WTC11 (cell line): Measurements from ENCODE around the gene KDF1. TPM values are rescaled to one million over a fixed set of nuclear protein-coding genes. Genes with fewer than 3 reads are reported as not detected.
A peak's percentile ranks its signal among the peaks of the same experiment; 100 is the strongest.

Experiments used
- AR ChIP-seq: fragments of 250-450 bp; sonication (Bioruptor Pico); IDR thresholded peaks from 2 replicates; pipeline ENCODE4 v1.9.0; 2021; ENCODE audit warnings: mild to moderate bottlenecking
- CTCF ChIP-seq: fragments of 200-600 bp; IDR thresholded peaks from 2 replicates; pipeline ENCODE4 v1.8.0; 2022; ENCODE audit warnings: antibody characterized with exemption
- E2F1 ChIP-seq: sonication (generic); formaldehyde crosslinking; IDR thresholded peaks from 2 replicates; pipeline ENCODE4 v1.8.0; 2022; ENCODE audit warnings: mild to moderate bottlenecking, missing genetic modification reagents
- GABPB1 ChIP-seq: sonication (generic); formaldehyde crosslinking; IDR thresholded peaks from 2 replicates; pipeline ENCODE4 v1.8.1; 2023; ENCODE audit warnings: mild to moderate bottlenecking, missing genetic modification reagents
- IRF1 ChIP-seq: sonication (generic); formaldehyde crosslinking; IDR thresholded peaks from 2 replicates; pipeline ENCODE4 v1.8.0; 2023; ENCODE audit warnings: missing genetic modification reagents
- KAT7 ChIP-seq: sonication (generic); formaldehyde crosslinking; IDR thresholded peaks from 2 replicates; pipeline ENCODE4 v1.8.1; 2023; ENCODE audit warnings: missing genetic modification reagents, mild to moderate bottlenecking, borderline replicate concordance
- MLX ChIP-seq: sonication (generic); formaldehyde crosslinking; IDR thresholded peaks from 2 replicates; pipeline ENCODE4 v1.8.1; 2023; ENCODE audit warnings: mild to moderate bottlenecking, missing genetic modification reagents, moderate library complexity
- MXD4 ChIP-seq: fragments of 250-450 bp; sonication (Bioruptor Pico); IDR thresholded peaks from 2 replicates; pipeline ENCODE4 v1.8.0; 2021; ENCODE audit warnings: mild to moderate bottlenecking, moderate library complexity, borderline replicate concordance
- NFE2L1 ChIP-seq: sonication (generic); formaldehyde crosslinking; IDR thresholded peaks from 2 replicates; pipeline ENCODE4 v1.8.1; 2023; ENCODE audit warnings: missing genetic modification reagents
- NR1H2 ChIP-seq: sonication (generic); formaldehyde crosslinking; IDR thresholded peaks from 2 replicates; pipeline ENCODE4 v1.9.0; 2021; ENCODE audit warnings: mild to moderate bottlenecking, moderate library complexity, missing genetic modification reagents
- NR3C1 ChIP-seq: sonication (generic); formaldehyde crosslinking; conservative IDR thresholded peaks from 2 replicates; pipeline ENCODE4 v1.8.1; 2023; ENCODE audit warnings: low read depth, mild to moderate bottlenecking, missing genetic modification reagents
- SMAD3 ChIP-seq: sonication (generic); formaldehyde crosslinking; IDR thresholded peaks from 2 replicates; pipeline ENCODE4 v1.8.0; 2022; ENCODE audit warnings: missing genetic modification reagents, mild to moderate bottlenecking, borderline replicate concordance
- SP1 ChIP-seq: sonication (generic); formaldehyde crosslinking; conservative IDR thresholded peaks from 2 replicates; pipeline ENCODE4 v1.8.1; 2022; ENCODE audit warnings: missing genetic modification reagents
- TEAD1 ChIP-seq: sonication (generic); formaldehyde crosslinking; IDR thresholded peaks from 2 replicates; pipeline ENCODE4 v1.8.0; 2022; ENCODE audit warnings: mild to moderate bottlenecking, missing genetic modification reagents
- TEAD4 ChIP-seq: sonication (generic); formaldehyde crosslinking; IDR thresholded peaks from 2 replicates; pipeline ENCODE4 v1.8.0; 2022; ENCODE audit warnings: mild to moderate bottlenecking, missing genetic modification reagents
- TP53 ChIP-seq: sonication (generic); formaldehyde crosslinking; IDR thresholded peaks from 2 replicates; pipeline ENCODE4 v1.8.1; 2023; ENCODE audit warnings: mild to moderate bottlenecking, missing genetic modification reagents
- ZNF121 ChIP-seq: sonication (generic); formaldehyde crosslinking; IDR thresholded peaks from 2 replicates; pipeline ENCODE4 v1.8.0; 2023; ENCODE audit warnings: missing genetic modification reagents
- ZNF138 ChIP-seq: sonication (generic); formaldehyde crosslinking; conservative IDR thresholded peaks from 2 replicates; pipeline ENCODE4 v1.8.1; 2022; ENCODE audit warnings: mild to moderate bottlenecking, moderate library complexity, missing genetic modification reagents
- ZNF396 ChIP-seq: fragments of 250-450 bp; sonication (Bioruptor Pico); IDR thresholded peaks from 2 replicates; pipeline ENCODE4 v1.8.0; 2021; ENCODE audit warnings: mild to moderate bottlenecking, moderate library complexity, borderline replicate concordance
- ZNF416 ChIP-seq: fragments of 250-450 bp; sonication (Bioruptor Pico); IDR thresholded peaks from 2 replicates; pipeline ENCODE4 v1.9.0; 2021; ENCODE audit warnings: mild to moderate bottlenecking, inconsistent platforms
- total RNA-seq: library from RNA; stranded (reverse); gene quantifications from 3 replicates; pipeline ENCODE4 v1.2.3, GENCODE V29; 2021
- TF ChIP-seq, protein P1 (sequence below): sonication (generic); formaldehyde crosslinking; IDR thresholded peaks from 2 replicates; pipeline ENCODE4 v1.8.0; 2022; ENCODE audit warnings: mild to moderate bottlenecking, missing genetic modification reagents
- TF ChIP-seq, protein P2 (sequence below): sonication (generic); formaldehyde crosslinking; IDR thresholded peaks from 2 replicates; pipeline ENCODE4 v1.8.0; 2022; ENCODE audit warnings: mild to moderate bottlenecking, missing genetic modification reagents
- TF ChIP-seq, protein P3 (sequence below): sonication (generic); formaldehyde crosslinking; IDR thresholded peaks from 2 replicates; pipeline ENCODE4 v1.8.0; 2023; ENCODE audit warnings: mild to moderate bottlenecking, missing genetic modification reagents
- TF ChIP-seq, protein P4 (sequence below): sonication (generic); formaldehyde crosslinking; IDR thresholded peaks from 2 replicates; pipeline ENCODE4 v1.8.1; 2023; ENCODE audit warnings: mild to moderate bottlenecking, missing genetic modification reagents
- TF ChIP-seq, protein P5 (sequence below): fragments of 250-450 bp; sonication (Bioruptor Pico); IDR thresholded peaks from 2 replicates; pipeline ENCODE4 v1.8.0; 2021; ENCODE audit warnings: mild to moderate bottlenecking

Gene KDF1
- total RNA-seq, 1 experiment from 2014 or later = 19.0 TPM

- TF ChIP-seq ZNF416 = no peak
- no peak for TF ChIP-seq GABPB1
- no peak for TF ChIP-seq MLX (CRISPR knock-in tag)
- no peak for TF ChIP-seq NFE2L1 (CRISPR knock-in tag)
- TF ChIP-seq NR1H2 (CRISPR knock-in tag) = no peak
- TF ChIP-seq, protein P1, sequence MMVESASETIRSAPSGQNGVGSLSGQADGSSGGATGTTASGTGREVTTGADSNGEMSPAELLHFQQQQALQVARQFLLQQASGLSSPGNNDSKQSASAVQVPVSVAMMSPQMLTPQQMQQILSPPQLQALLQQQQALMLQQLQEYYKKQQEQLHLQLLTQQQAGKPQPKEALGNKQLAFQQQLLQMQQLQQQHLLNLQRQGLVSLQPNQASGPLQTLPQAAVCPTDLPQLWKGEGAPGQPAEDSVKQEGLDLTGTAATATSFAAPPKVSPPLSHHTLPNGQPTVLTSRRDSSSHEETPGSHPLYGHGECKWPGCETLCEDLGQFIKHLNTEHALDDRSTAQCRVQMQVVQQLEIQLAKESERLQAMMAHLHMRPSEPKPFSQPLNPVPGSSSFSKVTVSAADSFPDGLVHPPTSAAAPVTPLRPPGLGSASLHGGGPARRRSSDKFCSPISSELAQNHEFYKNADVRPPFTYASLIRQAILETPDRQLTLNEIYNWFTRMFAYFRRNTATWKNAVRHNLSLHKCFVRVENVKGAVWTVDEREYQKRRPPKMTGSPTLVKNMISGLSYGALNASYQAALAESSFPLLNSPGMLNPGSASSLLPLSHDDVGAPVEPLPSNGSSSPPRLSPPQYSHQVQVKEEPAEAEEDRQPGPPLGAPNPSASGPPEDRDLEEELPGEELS (CRISPR knock-in tag) = no peak
- no peak for TF ChIP-seq SP1
- TF ChIP-seq, protein P2, sequence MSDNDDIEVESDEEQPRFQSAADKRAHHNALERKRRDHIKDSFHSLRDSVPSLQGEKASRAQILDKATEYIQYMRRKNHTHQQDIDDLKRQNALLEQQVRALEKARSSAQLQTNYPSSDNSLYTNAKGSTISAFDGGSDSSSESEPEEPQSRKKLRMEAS (CRISPR knock-in tag) = peak; percentile 39; the same call in 1 of the 2 replicates
- TF ChIP-seq, protein P3, sequence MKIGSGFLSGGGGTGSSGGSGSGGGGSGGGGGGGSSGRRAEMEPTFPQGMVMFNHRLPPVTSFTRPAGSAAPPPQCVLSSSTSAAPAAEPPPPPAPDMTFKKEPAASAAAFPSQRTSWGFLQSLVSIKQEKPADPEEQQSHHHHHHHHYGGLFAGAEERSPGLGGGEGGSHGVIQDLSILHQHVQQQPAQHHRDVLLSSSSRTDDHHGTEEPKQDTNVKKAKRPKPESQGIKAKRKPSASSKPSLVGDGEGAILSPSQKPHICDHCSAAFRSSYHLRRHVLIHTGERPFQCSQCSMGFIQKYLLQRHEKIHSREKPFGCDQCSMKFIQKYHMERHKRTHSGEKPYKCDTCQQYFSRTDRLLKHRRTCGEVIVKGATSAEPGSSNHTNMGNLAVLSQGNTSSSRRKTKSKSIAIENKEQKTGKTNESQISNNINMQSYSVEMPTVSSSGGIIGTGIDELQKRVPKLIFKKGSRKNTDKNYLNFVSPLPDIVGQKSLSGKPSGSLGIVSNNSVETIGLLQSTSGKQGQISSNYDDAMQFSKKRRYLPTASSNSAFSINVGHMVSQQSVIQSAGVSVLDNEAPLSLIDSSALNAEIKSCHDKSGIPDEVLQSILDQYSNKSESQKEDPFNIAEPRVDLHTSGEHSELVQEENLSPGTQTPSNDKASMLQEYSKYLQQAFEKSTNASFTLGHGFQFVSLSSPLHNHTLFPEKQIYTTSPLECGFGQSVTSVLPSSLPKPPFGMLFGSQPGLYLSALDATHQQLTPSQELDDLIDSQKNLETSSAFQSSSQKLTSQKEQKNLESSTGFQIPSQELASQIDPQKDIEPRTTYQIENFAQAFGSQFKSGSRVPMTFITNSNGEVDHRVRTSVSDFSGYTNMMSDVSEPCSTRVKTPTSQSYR (CRISPR knock-in tag) = peak; percentile 74
- no peak for TF ChIP-seq NR3C1
- TF ChIP-seq KAT7 (CRISPR knock-in tag) = no peak
- TF ChIP-seq TEAD4 = peak; percentile 76; the same call in 1 of the 2 replicates
- no peak for TF ChIP-seq ZNF138 (CRISPR knock-in tag)
- no peak for TF ChIP-seq E2F1 (CRISPR knock-in tag)
- no peak for TF ChIP-seq CTCF
- no peak for TF ChIP-seq IRF1 (CRISPR knock-in tag)
- TF ChIP-seq TP53 (CRISPR knock-in tag) = no peak
- TF ChIP-seq MXD4 (CRISPR knock-in tag) = no peak
- TF ChIP-seq, protein P4, sequence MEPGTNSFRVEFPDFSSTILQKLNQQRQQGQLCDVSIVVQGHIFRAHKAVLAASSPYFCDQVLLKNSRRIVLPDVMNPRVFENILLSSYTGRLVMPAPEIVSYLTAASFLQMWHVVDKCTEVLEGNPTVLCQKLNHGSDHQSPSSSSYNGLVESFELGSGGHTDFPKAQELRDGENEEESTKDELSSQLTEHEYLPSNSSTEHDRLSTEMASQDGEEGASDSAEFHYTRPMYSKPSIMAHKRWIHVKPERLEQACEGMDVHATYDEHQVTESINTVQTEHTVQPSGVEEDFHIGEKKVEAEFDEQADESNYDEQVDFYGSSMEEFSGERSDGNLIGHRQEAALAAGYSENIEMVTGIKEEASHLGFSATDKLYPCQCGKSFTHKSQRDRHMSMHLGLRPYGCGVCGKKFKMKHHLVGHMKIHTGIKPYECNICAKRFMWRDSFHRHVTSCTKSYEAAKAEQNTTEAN = no peak
- TF ChIP-seq, protein P5, sequence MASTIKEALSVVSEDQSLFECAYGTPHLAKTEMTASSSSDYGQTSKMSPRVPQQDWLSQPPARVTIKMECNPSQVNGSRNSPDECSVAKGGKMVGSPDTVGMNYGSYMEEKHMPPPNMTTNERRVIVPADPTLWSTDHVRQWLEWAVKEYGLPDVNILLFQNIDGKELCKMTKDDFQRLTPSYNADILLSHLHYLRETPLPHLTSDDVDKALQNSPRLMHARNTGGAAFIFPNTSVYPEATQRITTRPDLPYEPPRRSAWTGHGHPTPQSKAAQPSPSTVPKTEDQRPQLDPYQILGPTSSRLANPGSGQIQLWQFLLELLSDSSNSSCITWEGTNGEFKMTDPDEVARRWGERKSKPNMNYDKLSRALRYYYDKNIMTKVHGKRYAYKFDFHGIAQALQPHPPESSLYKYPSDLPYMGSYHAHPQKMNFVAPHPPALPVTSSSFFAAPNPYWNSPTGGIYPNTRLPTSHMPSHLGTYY (CRISPR knock-in tag) = peak; percentile 73
- TF ChIP-seq TEAD1 (CRISPR knock-in tag) = peak; percentile 92; the same call in 1 of the 2 replicates
- TF ChIP-seq AR (CRISPR knock-in tag) = 0 out of 2 replicates have a peak, but pooled peaks have one; percentile 26
- no peak for TF ChIP-seq SMAD3 (CRISPR knock-in tag)
- TF ChIP-seq ZNF396 (CRISPR knock-in tag) = no peak
- no peak for TF ChIP-seq ZNF121
Measured at GRCh38 chr1:26999440-26999987, 39.2 kb upstream of the KDF1 start (continued).
